Gastroesophageal sphincter (tissue), 3 donors: ENCODE data around the gene ABCB6.

ENCODE experiments used
- CTCF ChIP-seq, 4 experiments: fragments of 200-600 bp in 2 of 4; fragments of 450-650 bp in 2 of 4; sonication (generic) in 1 of 4; IDR thresholded peaks; one replicate each; pipeline ENCODE4 v1.5.1; 2017 to 2019; ENCODE audit warnings: antibody characterized with exemption in 4 of 4, mild to moderate bottlenecking in 2 of 4, moderate library complexity in 2 of 4
- POLR2A ChIP-seq, 2 donors: fragments of 450-650 bp; IDR thresholded peaks; one replicate each; pipeline ENCODE4 v1.6.1; 2017; ENCODE audit warnings: antibody characterized with exemption in 2 of 2, mild to moderate bottlenecking in 2 of 2, moderate library complexity in 1 of 2

DNA sequence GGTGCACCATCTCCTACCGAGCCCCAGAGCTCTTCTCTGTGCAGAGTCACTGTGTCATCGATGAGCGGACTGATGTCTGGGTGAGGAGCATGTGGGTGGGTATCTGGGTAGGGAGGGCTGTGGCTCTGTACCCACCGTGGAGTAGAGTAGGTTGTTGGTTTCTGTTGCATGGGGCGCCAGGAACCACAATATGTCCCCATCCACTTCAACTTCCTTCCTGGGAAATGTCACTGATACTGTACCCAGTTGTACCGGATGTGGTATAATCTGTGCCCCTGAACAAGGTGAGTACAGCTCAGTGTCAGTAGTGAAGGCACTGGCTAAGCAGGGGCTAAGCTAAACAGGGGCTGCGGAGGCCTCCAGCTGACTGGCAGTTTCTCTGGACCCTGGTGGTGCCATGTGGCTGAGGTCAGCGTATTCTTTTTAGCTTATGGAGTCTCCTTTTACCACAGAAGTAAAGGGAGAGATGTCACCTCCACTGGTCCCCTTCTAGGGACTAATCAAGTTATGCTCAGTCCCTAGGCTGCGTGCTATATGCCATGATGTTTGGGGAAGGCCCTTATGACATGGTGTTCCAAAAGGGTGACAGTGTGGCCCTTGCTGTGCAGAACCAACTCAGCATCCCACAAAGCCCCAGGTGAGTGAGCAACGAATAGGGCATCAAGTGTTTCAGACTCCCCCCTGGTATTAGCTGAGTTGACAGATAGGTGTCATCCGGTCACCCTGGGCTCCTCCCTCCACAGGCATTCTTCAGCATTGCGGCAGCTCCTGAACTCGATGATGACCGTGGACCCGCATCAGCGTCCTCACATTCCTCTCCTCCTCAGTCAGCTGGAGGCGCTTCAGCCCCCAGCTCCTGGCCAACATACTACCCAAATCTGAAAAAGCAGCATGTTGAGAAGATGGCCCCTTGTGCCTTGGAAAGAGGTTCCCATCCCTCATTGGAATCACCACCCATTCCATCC is 29.2 kb upstream of the ABCB6 start:
- no peak for TF ChIP-seq CTCF (IDR thresholded peaks at IDR 0.05)
- no peak for TF ChIP-seq POLR2A (IDR thresholded peaks at IDR 0.05)
